GM19239 (cell line): ENCODE measurements around the gene MT1X.
"Not testable (repeated sequence)": the region's sequence is repeated elsewhere in the genome, so short reads cannot be mapped to it uniquely, and the experiment has no call there.

ENCODE experiments used
- DNase-seq: peaks from one replicate; pipeline ENCODE4 v3.0.0; 2011; ENCODE audit warnings: low spot score; ENCODE audit not compliant: insufficient read length
- FAIRE-seq: peaks from 2 replicates; lab custom pipeline; 2011; peaks lifted over from hg19 to GRCh38; lab: Jason Lieb, UNC

The MT1X gene

DNA sequence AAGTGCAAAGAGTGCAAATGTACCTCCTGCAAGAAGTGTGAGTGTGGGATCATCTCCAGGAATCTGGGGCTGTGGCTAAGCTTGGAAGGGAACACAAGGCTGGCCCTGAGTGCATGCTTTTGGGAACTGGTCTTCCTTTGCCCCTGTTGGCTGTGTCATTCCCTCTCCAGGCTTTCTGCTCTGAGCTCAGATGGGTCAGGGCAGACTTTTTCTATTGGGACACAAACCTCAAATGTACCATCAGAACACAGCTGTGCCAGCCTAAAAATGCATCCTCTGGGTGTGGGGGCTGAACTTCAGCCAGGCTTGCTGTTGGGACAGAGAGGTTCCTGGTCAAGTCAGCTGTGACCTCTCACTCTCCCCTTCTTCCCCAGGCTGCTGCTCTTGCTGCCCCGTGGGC lies 29.7 kb upstream of the MT1X start:
- FAIRE-seq = no peak
- DNase-seq = no peak

DNA sequence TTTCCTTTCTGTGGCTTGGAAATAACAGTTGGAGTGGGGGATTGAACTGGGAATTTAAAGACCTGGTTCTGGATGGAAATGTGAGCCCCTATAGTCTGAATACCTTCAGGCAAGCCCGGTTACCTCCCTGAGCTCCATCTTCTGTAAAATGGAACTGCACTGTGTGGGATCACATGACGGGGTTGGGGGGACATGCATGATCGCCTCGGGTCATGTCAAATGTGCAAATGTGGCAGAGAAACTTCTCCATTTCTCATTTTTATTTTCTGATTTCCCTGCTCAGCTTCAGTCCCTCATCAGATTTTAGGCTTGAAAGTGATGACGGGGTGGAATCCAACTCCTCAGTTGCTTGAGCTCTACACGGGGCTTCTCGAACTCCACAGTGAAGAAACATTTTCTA lies 29.1 kb upstream of the MT1X start:
- FAIRE-seq (no peak), DNase-seq (no peak)

DNA sequence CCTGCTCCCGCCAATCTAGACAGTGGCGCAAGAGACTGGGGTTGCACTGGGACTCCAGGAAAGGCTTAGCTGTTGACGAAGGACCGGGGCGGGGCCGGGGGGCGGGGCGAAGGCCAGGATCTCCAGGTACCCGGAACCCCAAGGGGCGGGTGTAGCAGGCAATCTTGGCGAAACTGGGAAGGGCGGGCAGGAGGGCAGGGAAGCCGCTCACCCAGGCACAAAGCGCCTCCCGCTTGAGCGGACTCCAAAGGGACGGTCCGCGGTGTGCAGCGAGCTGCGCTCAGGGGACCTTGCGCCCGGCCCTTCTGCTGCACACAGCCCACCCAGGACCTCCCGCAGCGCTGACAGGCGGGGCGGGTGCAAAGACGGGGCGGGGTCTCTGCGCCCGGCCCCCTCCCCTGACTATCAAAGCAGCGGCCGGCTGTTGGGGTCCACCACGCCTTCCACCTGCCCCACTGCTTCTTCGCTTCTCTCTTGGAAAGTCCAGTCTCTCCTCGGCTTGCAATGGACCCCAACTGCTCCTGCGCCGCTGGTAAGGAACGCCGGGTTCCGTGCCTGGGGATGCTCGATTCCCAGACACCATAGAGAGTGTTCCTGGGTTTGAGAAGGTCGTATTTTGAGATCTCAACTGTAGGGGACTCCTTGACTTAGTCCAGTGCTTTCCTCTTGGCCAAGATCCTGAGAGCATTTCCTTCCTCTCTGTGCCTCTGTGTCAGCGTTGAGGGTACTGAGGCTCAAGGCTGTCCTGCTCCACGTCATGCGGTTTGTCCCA lies 24.5 kb upstream of the MT1X start, which contains the start of gene MT1F:
Gene MT1F, plus strand, starts transcription at position 405 of the 772 bp plus-strand sequence. Its CDS starts 100 bp downstream, at position 505.
- DNase-seq (peak; percentile 40), FAIRE-seq (peak; percentile 42)

DNA sequence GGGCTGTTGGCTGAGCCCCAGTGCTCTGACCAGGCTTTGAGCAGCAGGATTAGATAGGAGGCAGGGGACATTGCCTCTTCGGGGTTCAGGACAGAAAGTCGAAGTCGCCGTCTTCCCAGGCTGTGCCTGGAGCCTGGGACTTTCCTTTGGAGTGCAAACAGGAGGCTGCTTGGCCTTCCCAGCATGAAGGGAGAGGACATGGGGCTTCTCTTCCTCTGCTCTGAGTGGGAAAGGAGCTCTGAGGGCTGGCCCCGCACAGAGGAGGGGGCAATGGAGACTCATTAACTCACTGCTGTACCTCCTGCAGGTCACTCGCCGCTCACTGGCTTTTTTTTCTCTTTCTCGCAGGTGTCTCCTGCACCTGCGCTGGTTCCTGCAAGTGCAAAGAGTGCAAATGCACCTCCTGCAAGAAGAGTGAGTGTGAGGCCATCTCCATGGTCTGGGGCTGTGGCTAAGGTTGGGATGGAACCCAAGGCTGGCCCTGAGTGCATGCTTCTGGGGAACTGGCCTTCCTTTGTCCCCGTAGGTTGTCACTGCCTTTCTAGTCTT lies 23.9 kb upstream of the MT1X start:
- FAIRE-seq = no peak
- DNase-seq = no peak

DNA sequence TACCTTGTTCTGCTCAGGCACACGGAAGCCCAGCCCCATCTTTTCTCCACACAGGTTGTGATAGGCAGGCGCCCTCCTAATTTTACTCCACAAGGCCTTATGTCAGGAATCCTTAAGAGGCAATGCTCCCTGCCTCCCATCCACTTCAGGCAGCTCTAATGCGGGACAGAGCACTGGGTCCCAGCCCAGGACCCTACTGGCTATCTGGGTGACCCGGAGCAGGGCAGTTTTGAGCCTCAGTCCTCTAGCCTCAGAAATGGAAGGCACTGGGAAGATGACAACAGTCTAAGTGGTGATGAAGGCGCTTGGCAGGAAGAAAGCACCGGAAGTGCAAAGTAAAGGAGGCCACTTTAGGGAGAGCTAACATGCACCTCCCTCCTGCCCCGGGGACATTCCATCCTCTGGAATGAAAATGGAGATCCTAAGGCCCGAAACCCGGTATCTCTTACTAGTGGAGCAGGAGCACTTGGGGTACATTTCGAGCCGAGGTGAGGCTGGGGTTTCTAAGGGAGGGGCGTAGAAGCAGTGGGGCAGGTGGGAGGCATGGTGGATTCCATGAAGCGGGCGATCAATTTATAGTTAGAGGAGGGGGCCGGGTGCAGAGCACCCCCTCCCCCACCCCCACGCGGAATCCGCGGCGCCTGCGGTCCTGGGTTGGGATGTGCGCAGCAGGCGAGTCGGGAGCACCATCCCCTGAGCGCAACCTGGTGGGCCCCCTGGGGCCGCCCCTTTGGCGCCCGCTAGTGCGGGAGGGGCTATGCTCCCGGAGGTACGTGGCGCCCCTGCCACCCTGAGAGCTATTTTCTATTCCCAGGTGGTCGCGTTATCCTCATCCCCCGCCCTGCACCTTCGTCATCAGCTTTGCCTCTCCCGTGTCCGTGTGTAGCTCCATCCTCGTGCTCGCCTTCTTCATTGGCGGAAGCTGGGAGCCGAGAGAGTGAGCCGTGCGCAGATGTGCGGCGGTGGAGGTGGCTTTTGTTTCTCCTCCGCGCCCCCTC lies 19.6 kb upstream of the MT1X start:
- no peak for DNase-seq
- FAIRE-seq = no peak

DNA sequence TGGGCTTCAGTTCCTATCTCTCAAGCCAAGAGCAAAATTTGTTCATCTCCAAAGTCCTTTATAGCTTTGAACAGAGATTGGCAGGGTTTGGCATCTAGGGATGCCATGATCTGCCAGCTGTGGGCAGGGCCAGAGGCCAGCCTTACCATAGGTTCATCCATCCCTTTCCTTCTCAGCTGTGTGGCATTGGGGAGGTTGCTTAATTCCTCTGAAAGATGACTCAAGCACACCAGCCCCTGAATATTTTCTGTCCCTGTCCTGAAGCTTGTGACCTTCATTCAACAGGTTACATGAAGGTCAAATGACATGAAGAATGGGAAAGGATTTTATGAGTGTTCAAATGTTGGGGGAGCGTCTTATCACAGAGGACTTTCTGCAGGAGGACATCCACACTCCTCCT lies 17.8 kb upstream of the MT1X start:
- FAIRE-seq (no peak), DNase-seq (no peak)

DNA sequence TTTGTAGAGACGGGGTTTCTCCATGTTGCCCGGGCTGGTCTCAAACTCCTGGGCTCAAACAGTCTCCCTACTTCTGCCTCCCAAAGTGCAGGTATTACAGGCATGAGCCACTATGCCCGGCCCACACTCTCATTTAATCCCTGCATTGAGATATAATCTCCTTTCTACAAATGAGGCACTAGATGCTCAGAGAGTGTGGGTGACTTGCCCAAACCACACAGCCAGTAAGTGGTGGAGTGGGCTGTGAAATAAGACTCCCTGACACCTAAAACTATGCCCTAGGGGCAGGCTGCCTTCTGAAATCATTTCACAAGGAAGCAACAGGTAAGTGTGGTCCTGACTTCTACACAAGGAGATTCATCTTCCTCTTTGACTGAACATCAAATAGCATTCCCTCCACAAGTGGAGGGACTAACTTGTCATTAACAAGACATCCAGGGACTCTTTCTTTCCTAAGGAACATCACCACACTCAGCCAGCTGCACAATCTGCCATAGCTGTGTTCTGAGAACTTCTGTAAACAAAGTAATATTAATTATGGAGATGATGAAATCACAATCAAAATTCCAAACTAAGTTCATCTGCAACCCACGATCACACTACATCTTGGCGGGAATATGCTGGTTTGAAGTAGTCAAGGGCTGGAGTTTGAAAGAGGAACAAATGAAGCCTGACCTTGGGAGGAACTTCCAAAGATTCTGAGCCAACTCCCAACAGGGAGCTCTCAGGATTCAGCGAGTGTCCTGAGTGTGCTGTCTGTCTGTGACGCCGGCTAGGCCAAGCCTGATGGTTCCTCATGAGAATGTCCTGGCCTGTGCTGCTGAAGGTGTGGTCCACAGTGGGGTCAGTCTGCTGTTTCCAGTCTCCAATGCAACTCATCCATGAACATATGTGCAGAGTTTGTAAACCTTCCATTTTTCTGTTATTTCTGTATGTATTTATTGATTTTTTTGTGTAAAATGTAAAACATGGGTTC lies 16.7 kb upstream of the MT1X start:
- DNase-seq = not testable (repeated sequence)
- peak; percentile 68 for FAIRE-seq

DNA sequence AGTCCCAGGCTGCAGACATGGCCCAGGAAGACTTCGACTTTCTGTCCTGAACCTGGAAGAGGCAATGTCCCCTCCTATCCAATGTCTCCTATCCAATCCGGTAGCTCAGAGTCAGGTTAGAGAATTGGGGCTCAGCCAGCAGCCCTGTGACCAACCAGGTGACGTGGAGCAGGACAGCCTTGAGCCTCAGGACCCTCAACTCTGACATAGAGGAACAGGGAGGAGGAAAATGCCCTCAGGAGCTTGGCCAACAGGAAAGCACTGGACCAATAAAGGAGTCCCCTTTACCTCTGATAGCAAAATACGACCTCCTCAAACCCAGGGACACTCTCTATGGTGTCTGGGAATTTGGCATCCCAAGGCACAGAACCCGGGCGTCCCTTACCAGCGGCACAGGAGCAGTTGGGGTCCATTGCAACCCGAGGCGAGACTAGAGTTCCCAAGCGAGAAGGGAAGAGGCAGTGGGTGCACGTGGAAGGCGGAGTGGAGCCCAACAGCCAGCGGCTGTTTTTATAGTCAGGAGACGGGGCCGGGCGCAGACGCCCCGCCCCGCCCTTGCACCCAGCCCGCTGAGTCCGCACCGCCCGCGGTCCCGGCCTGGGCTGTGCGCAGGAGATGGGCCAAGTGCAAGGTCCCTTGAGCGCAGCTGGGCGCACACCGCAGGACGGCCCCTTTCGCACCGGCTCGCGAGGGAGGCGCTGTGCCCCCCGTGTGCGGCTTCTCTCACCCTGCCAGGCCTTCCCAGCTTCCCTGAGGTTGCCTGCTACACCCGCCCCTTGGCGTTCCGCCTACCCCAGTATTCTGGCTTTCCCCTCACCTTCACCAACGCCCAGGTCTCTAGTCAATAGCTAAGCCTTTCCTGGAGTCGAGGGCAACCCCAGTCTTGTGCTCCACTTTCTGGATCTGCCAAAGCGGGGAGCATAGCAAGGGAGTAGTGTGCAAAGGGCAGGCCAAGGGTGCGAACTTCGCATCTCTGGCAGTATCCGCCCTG lies 14.4 kb upstream of the MT1X start, which contains the start of gene MT1G:
Gene MT1G, minus strand, starts transcription at position 485 of the 991 bp plus-strand sequence. Its CDS starts 72 bp downstream, at position 413.
- no peak for DNase-seq
- no peak for FAIRE-seq

DNA sequence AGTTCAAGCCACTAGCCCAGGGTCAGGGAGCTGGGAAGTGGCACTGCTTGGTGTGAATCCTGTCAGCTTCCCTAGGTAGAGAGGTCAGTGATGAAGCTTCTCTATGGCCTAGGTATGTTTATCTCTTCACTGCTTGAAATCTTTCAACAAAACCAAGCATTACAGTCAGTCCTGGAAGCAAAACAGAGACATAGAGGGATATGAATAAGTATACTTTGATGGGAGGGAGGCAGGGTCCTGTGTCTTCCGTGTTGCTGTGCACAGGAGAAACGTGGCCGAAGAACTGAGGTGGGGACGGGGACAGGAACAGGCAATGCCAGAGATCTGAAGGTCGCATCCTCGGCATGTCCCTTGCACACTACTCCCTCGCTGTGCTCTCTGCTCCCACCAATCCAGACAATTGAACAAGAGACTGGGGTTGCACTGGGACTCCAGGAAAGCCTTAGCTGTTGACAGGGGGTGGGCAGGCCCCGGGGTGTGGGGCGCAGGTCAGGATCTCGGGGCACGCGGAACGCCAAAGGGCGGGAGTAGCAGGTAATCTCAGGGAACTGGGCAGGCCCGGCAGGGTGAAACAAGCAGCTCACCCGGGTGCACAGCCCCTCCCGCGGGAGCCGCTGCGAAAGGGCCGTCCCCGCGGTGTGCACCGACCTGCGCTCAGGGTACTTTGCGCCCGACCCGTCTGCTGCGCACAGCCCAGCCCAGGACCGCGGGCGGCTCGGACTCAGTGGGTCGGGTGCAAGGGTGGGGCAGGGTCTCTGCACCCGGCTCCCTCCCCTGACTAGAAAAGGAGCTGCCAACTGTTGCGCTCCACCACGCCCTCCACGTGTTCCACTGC lies 13.0 kb upstream of the MT1X start, which contains the start of gene MT1H:
Gene MT1H, plus strand, starts transcription at position 810 of the 835 bp plus-strand sequence. CDS start 71 bp downstream, outside the sequence.
- FAIRE-seq (no peak), DNase-seq (no peak)

DNA sequence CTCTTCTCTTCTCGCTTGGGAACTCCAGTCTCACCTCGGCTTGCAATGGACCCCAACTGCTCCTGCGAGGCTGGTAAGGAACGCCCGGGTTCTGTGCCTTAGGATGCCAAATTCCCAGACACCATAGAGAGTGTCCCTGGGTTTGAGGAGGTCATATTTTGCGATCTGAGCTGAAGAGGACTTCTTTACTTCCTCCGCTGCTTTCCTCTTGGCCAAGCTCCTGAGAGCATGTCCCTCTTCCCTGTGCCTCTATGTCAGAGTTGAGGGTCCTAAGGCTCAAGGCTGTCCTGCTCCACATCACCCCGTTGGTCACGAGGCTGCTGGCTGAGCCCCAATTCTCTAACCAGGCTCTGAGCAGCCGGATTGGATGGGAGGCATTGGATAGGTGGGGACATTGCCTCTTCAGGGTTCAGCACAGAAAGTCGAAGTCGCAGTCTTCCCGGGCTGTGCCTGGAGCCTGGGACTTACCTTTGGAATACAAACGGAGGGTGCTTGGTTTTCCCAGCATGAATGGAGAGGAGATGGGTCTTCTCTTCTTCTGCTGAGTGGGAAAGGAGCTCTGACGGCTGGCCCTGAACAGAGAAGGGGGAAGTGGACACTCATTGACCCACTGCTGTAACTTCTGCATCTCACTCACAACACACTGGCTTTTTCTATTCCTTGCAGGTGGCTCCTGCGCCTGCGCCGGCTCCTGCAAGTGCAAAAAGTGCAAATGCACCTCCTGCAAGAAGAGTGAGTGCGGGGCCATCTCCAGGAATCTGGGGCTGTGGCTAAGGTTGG lies 12.2 kb upstream of the MT1X start:
- no peak for DNase-seq

DNA sequence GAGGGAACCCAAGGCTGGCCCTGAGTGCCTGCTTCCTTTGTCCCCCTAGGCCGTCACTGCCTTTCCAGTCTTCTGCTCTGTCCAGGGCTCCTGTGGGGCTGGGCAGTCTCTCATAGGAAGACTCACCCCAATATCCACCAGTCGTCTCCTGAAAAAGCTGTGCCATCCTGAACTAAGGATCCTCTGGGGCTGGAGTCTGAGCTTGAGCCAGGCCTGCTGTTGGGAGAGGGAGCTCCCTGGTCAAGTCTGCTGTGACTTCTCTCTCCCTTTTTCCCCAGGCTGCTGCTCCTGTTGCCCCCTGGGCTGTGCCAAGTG lies 11.7 kb upstream of the MT1X start:
- DNase-seq (no peak), FAIRE-seq (no peak)

More for the DNA sequence above, 12.2 kb upstream of the MT1X start:
- FAIRE-seq = no peak

DNA sequence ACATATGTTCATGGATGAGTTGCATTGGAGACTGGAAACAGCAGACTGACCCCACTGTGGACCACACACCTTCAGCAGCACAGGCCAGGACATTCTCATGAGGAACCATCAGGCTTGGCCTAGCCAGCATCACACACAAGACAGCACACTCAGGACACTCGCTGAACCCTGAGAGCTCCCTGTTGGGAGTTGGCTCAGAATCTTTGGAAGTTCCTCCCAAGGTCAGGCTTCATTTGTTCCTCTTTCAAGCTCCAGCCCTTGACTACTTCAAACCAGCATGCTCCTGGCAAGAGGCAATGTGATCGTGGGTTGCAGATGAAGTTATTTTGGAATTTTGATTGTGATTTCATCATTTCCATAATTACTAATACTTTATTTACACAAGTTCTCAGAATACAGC lies 10.6 kb upstream of the MT1X start:
- DNase-seq = not testable (repeated sequence)

DNA sequence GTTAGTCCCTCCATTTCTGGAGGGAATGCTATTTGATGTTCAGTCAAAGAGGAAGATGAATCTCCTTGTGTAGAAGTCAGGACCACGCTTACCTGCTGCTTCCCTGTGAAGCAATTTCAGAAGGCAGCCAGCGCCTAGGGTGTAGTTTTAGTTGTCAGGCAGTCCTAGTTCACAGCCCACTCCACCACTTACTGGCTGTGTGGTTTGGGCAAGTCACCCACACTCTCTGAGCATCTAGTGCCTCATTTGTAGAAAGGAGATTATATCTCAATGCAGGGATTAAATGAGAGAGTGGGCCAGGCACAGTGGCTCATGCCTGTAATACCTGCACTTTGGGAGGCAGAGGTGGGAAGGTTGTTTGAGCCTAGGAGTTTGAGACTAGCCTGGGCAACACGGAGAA lies 10.1 kb upstream of the MT1X start:
- DNase-seq, FAIRE-seq: not testable (repeated sequence)

More for the DNA sequence above, 10.6 kb upstream of the MT1X start:
- FAIRE-seq = not testable (repeated sequence)

DNA sequence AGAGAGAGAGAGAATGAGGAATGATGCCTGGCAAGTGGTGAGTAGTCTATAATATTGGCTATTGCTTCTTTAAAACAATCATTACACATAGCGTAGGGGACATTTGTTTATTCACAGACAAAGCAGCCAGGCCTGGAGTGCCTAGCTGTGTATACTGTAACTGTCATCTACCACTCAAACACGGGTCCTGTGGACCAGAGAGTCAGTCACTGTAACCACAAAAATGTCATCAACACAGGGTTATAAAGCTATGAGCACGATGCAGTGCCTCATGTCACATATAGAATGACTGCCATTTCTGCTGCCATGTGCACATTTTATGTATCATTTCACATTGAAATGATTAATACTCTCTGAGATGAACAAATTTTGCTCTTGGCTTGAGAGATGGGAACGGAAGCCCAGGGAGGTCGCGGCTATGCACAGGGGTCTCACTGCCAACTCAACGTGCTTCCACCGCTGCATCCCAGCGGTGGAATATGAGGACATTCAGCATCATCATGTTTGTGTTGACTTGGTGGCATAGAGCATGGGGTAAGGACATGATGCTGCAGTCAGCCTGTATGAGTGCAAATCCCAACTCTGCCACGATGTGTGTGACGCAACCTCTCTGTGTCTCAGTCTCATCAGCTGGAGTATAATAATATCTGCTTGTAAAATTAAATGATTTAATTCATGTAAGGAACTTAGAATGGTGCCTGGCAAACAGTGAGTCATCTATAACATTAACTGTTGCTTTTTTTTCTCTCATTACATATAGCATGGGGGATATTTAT lies 9.3 kb upstream of the MT1X start:
- DNase-seq (no peak), FAIRE-seq (no peak)

DNA sequence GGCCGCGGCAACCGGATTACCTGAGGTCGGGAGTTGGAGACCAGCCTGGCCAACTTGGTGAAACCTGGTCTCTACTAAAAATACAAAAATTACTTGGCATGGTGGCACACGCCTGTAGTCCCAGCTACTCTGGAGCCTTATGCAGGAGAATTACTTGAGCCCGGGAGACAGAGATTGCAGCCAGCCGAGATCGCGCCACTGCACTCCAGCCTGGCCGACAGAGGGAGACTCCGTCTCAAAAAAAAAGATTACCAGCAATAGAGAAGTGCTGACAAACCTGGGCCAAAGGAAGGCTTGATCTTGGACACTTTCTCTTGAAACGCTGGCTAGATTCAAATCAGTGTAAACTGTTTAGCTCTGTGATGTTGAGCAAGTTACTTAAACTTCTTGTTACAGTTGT lies 8.3 kb upstream of the MT1X start:
- no peak for FAIRE-seq

DNA sequence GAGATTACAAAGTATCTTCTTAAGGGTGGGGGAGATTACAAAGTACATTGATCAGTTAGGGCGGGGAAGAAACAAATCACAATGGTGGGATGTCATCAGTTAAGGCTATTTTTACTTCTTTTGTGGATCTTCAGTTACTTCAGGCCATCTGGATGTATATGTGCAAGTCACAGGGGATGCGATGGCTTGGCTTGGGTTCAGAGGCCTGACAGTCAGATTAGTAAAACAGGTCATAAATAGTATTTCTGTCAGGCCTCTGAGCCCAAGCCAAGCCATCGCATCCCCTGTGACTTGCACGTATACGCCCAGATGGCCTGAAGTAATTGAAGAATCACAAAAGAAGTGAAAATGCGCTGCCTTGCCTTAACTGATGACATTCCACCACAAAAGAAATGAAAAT lies 7.7 kb upstream of the MT1X start:
- not testable (repeated sequence) for FAIRE-seq, DNase-seq

More for the DNA sequence above, 8.3 kb upstream of the MT1X start:
- DNase-seq = no peak
